ENCODE data around the gene TRIM25.

The TRIM25 gene

GRCh38 chr17:56885312-56885657, 28.6 kb downstream of the TRIM25 start:
- no peaks in the 10 kb centered on the region for H3K4me1 ChIP-seq
- H3K36me3 ChIP-seq (replicated peaks) = peaks cover 29% of the 10 kb centered on the region
- no peak overlapping the region for H3K4me3 ChIP-seq
- H3K9me3 ChIP-seq = peaks cover 4% of the 10 kb centered on the region; the same call in 1 of the 2 replicates
- no peaks in the 10 kb centered on the region for H3K27me3 ChIP-seq (ENCODE audit: low read depth)
- no peak for DNase-seq (ENCODE audit: low spot score in 2 of 2)
- in situ Hi-C loops (cut with MboI; ENCODE audit: low sequenced_read_pairs) = no loop called here

- H3K27me3 ChIP-seq (ENCODE audit: low read depth) = no peaks in the 10 kb centered on the region
- H3K36me3 ChIP-seq (replicated peaks) = peaks cover 23% of the 10 kb centered on the region
- peaks cover 4% of the 10 kb centered on the region; the same call in 1 of the 2 replicates for H3K9me3 ChIP-seq
- in situ Hi-C loops (cut with MboI; ENCODE audit: low sequenced_read_pairs) = no loop called here
- H3K4me1 ChIP-seq = no peaks in the 10 kb centered on the region
- H3K4me3 ChIP-seq = no peak overlapping the region
- DNase-seq (ENCODE audit: low spot score in 2 of 2) = no peak
Observed at GRCh38 chr17:56884483-56885311, 29.2 kb downstream of the TRIM25 start.

DNA sequence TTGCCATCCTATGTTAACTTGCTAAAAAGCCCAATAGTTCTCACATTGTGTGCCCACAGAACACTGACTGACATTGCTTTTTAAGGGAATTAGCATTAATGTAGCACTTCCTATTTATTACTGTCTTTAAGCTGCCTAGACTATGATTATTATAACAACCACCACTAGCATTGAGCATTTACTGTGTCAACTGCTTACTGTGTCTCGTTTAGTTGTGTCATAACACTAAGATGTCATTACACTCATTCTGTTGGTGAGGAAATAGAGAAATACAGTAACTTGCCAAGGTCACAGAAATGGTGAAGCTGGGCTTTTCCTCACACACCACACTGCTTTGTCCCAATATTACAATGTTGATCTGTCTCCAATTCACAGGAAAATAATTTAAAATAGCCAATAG, 30.2 kb downstream of the TRIM25 start:
- no peak for DNase-seq (ENCODE audit: low spot score in 2 of 2)
- Histone ChIP-seq H3K4me3 (no peak overlapping the region), H3K4me1 (no peaks in the 10 kb centered on the region), H3K9me3 (peaks cover 4% of the 10 kb centered on the region; the same call in 1 of the 2 replicates), H3K36me3 (replicated peaks) (peaks cover 14% of the 10 kb centered on the region), H3K27me3 (ENCODE audit: low read depth) (no peaks in the 10 kb centered on the region)
- in situ Hi-C loops (cut with MboI; ENCODE audit: low sequenced_read_pairs) = no loop called here

DNA sequence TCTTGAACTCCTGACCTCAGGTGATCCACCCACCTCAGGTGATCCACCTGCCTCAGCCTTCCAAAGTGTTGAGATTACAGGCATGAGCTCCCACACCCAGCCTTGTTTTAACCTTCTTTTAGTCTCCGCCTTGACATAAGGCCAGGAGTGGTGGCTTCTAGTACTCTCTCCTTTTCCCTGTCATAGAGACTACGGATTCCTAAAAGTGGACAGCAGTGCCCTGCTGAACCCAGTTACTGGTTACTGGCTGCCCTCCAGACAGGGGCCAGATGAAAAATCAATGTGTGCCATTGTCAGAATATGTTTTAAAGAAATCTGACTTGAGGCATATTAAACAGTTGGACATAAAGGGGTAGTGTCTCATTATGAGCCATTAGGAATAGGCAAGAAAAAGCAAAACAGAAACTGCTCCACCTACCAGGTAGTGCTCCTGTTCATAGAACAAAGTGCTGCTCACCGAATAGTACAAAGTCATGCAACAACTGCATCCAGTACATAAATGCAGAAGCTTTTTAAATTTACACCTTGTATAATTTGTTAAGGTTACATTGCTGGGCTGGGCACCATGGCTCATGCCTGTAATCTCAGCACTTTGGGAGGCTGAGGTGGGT, 32.1 kb downstream of the TRIM25 start:
- in situ Hi-C loops (cut with MboI; ENCODE audit: low sequenced_read_pairs) = no loop called here
- H3K36me3 ChIP-seq (replicated peaks) = peaks cover 1% of the 10 kb centered on the region
- H3K4me3 ChIP-seq = no peak overlapping the region
- DNase-seq (ENCODE audit: low spot score in 2 of 2) = no peak
- H3K9me3 ChIP-seq = no peaks in the 10 kb centered on the region
- no peaks in the 10 kb centered on the region for H3K27me3 ChIP-seq (ENCODE audit: low read depth)
- H3K4me1 ChIP-seq = no peaks in the 10 kb centered on the region

DNA sequence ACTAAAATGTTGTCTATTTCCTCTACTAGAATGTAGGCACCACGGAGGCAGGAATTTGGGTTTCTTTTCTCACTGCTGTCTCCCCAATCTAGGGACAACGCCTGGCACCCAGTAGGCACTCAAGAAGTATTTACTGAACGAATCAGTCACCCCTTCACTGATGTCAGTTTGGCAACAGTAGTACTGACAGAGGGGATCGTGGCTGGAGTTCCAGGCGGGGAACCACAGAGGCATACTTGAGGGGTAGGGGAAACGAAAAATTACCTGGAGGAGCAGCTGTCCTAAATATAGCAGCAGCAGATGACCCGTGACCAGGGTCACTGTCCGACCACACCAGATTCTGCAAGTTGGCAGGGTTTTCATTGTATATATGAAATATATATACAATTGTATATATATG, 33.3 kb downstream of the TRIM25 start:
- H3K4me3 ChIP-seq = no peak overlapping the region
- no peak for DNase-seq (ENCODE audit: low spot score in 2 of 2)
- no peaks in the 10 kb centered on the region for H3K27me3 ChIP-seq (ENCODE audit: low read depth)
- H3K4me1 ChIP-seq = no peaks in the 10 kb centered on the region
- no peaks in the 10 kb centered on the region; the same call in none of the 2 replicates for H3K36me3 ChIP-seq (replicated peaks)
- in situ Hi-C loops (cut with MboI; ENCODE audit: low sequenced_read_pairs) = no loop called here
- no peaks in the 10 kb centered on the region for H3K9me3 ChIP-seq

- Histone ChIP-seq H3K4me1 (no peaks in the 10 kb centered on the region), H3K27me3 (ENCODE audit: low read depth) (no peaks in the 10 kb centered on the region), H3K9me3 (no peaks in the 10 kb centered on the region), H3K36me3 (replicated peaks) (no peaks in the 10 kb centered on the region; the same call in none of the 2 replicates), H3K4me3 (no peak overlapping the region)
- in situ Hi-C loops (cut with MboI; ENCODE audit: low sequenced_read_pairs) = no loop called here
- DNase-seq (ENCODE audit: low spot score in 2 of 2) = no peak
Observed at GRCh38 chr17:56880133-56880532, 33.7 kb downstream of the TRIM25 start.

GRCh38 chr17:56879280-56879679, 34.6 kb downstream of the TRIM25 start:
- Histone ChIP-seq H3K36me3 (replicated peaks) (no peaks in the 10 kb centered on the region; the same call in 1 of the 2 replicates), H3K9me3 (no peaks in the 10 kb centered on the region), H3K4me1 (no peaks in the 10 kb centered on the region), H3K4me3 (no peak overlapping the region), H3K27me3 (ENCODE audit: low read depth) (no peaks in the 10 kb centered on the region)
- in situ Hi-C loops (cut with MboI; ENCODE audit: low sequenced_read_pairs) = no loop called here
- DNase-seq (ENCODE audit: low spot score in 2 of 2) = no peak

DNA sequence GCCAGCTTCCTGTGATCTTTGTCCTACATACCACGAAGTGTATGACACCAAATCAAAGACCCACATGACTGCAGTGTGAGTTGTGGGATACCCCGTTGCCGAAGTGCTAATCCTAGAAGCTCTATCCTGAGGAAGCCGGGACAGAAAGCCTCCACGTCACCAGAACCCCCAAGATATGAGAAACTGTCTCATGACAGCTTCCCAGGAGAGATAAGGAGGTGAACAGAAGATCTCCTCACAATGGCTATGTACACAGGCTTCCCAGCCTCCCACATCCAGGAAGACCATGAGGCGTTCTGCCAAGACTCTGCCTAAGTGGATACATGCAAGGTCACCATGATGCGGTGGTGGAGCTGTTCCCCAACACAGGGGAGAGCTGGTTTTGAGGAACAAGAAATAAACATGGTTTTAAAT, 37.1 kb downstream of the TRIM25 start:
- no peaks in the 10 kb centered on the region; the same call in 1 of the 2 replicates for H3K36me3 ChIP-seq (replicated peaks)
- in situ Hi-C loops (cut with MboI; ENCODE audit: low sequenced_read_pairs) = no loop called here
- H3K27me3 ChIP-seq (ENCODE audit: low read depth) = no peaks in the 10 kb centered on the region
- H3K9me3 ChIP-seq = no peaks in the 10 kb centered on the region
- DNase-seq (ENCODE audit: low spot score in 2 of 2) = no peak
- no peak overlapping the region for H3K4me3 ChIP-seq
- H3K4me1 ChIP-seq = no peaks in the 10 kb centered on the region

GRCh38 chr17:56870081-56870651, 43.7 kb downstream of the TRIM25 start:
- H3K36me3 ChIP-seq (replicated peaks) = no peaks in the 10 kb centered on the region; the same call in 1 of the 2 replicates
- H3K4me1 ChIP-seq = no peaks in the 10 kb centered on the region
- in situ Hi-C loops (cut with MboI; ENCODE audit: low sequenced_read_pairs) = no loop called here
- H3K9me3 ChIP-seq = no peaks in the 10 kb centered on the region
- no peak for DNase-seq (ENCODE audit: low spot score in 2 of 2)
- no peaks in the 10 kb centered on the region for H3K27me3 ChIP-seq (ENCODE audit: low read depth)
- no peak overlapping the region for H3K4me3 ChIP-seq

- Histone ChIP-seq H3K4me3 (no peak overlapping the region), H3K9me3 (no peaks in the 10 kb centered on the region), H3K4me1 (no peaks in the 10 kb centered on the region), H3K27me3 (ENCODE audit: low read depth) (no peaks in the 10 kb centered on the region), H3K36me3 (replicated peaks) (peaks cover 6% of the 10 kb centered on the region)
- in situ Hi-C loops (cut with MboI; ENCODE audit: low sequenced_read_pairs) = no loop called here
- DNase-seq (ENCODE audit: low spot score in 2 of 2) = no peak
Observed at GRCh38 chr17:56868716-56869115, 45.1 kb downstream of the TRIM25 start.

DNA sequence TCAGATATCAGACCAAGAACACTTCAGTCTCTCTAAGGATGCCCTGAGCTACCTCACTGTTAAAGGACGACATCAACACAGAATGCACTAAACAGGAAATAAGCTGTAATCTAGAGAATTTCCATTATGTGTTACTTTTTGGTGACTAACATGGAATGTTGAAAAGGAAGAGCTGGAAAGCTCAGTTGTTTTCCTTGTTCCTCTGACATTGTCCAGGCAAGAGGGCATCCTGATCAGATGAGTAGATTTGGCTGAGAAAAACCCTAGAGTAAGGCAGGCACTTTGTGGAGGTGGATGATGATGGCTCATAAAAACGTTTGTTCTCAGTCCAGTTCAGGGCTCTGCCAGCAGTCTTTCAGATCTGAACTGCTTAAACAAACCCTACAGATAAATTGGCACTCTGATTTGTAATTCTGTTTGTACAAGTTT, 45.9 kb downstream of the TRIM25 start:
- Histone ChIP-seq H3K36me3 (replicated peaks) (peaks cover 6% of the 10 kb centered on the region), H3K27me3 (ENCODE audit: low read depth) (no peaks in the 10 kb centered on the region), H3K4me1 (no peaks in the 10 kb centered on the region), H3K9me3 (no peaks in the 10 kb centered on the region), H3K4me3 (no peak overlapping the region)
- in situ Hi-C loops (cut with MboI; ENCODE audit: low sequenced_read_pairs) = no loop called here
- DNase-seq (ENCODE audit: low spot score in 2 of 2) = no peak

DNA sequence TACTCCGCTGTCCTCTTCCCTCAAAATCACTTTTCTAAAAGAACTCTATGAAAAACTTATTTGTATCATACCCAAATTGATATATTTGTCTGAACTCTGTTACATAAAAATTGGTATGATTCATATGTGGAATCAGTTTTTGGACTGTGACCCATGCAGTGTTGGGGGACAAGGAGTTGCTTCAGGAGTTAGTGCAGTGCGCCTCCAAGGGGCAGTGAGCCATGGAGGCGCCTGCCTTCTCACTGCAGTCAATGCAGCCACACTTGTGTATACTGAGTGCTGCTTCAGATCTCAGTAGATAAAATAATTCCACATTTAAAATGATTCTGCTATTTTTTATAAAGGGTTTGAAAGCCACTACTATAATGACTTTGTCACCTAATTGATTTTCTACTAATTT, 47.4 kb downstream of the TRIM25 start:
- in situ Hi-C loops (cut with MboI; ENCODE audit: low sequenced_read_pairs) = no loop called here
- DNase-seq (ENCODE audit: low spot score in 2 of 2) = no peak

DNA sequence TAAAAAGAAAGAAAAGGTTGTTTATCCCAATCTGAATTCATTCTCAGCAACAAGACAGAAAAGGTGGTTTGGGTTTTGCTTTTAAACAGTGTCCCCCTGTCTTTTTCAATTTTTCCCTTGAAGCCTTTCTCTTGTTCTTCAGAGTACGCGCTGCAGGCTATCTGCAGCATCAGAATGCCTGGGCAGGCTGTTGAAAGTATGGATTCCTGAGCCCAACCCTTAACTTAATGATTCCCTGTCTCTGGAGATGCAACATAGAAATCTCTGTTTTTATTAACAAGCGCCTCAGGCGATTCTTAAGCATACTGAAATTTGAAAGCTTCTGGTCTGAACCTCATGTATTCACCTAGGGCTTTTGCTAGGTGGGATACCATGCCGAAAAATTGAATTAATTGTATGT, 47.8 kb downstream of the TRIM25 start:
- peaks cover 19% of the 10 kb centered on the region for H3K36me3 ChIP-seq (replicated peaks)

More for the DNA sequence above, 47.4 kb downstream of the TRIM25 start:
- H3K4me1 ChIP-seq = no peaks in the 10 kb centered on the region
- no peaks in the 10 kb centered on the region for H3K27me3 ChIP-seq (ENCODE audit: low read depth)
- no peaks in the 10 kb centered on the region for H3K9me3 ChIP-seq
- peaks cover 17% of the 10 kb centered on the region for H3K36me3 ChIP-seq (replicated peaks)
- H3K4me3 ChIP-seq = no peak overlapping the region

DNA sequence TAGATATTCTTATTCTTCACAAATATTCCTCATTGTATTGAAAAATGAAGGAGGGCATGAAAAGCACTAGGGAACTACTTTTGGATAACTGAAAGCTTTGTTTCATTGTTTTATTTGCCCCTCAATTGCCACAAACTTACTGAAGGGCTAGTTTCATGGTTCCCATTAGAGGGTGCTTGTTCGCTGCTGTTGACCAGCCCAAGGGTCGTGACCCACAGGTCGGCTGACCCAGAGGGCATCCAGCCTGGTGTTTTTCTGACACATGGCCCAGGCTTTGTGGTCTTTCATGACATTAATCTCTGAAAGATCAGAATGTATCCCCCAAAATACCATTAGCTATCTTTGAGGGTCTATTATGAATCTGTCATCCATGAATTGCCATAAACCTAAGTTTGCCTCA, 49.9 kb downstream of the TRIM25 start:
- Histone ChIP-seq H3K4me3 (no peak overlapping the region), H3K27me3 (ENCODE audit: low read depth) (no peaks in the 10 kb centered on the region), H3K36me3 (replicated peaks) (peaks cover 19% of the 10 kb centered on the region), H3K9me3 (no peaks in the 10 kb centered on the region), H3K4me1 (no peaks in the 10 kb centered on the region)
- no peak for DNase-seq (ENCODE audit: low spot score in 2 of 2)
- in situ Hi-C loops (cut with MboI; ENCODE audit: low sequenced_read_pairs) = no loop called here

More for the DNA sequence above, 47.8 kb downstream of the TRIM25 start:
- no peaks in the 10 kb centered on the region for H3K27me3 ChIP-seq (ENCODE audit: low read depth)
- in situ Hi-C loops (cut with MboI; ENCODE audit: low sequenced_read_pairs) = no loop called here
- no peaks in the 10 kb centered on the region for H3K4me1 ChIP-seq
- no peak for DNase-seq (ENCODE audit: low spot score in 2 of 2)
- no peaks in the 10 kb centered on the region for H3K9me3 ChIP-seq
- no peak overlapping the region for H3K4me3 ChIP-seq

Measured in HAP-1 (cell line).